Adrenal gland (tissue), 5 donors: Measurements from ENCODE around the gene ANAPC2.

ENCODE experiments used
- CTCF ChIP-seq, 6 experiments: fragments of 450-650 bp in 4 of 6; fragments of 200-600 bp in 2 of 6; sonication (generic) in 1 of 6; IDR thresholded peaks; 1 replicate in 5 of 6; 2 replicates in 1 of 6; pipeline versions ENCODE4 v1.5.1 to v1.8.0; 2016 to 2021; ENCODE audit warnings: antibody characterized with exemption in 6 of 6, mild to moderate bottlenecking in 2 of 6, moderate library complexity in 1 of 6
- POLR2A ChIP-seq, 2 donors: fragments of 450-650 bp; IDR thresholded peaks; one replicate each; pipeline ENCODE4 v1.6.1; 2017; ENCODE audit warnings: antibody characterized with exemption in 2 of 2, mild to moderate bottlenecking in 2 of 2, moderate library complexity in 1 of 2
- donor health status: DM: no; HTN: no; CAD: no.

DNA sequence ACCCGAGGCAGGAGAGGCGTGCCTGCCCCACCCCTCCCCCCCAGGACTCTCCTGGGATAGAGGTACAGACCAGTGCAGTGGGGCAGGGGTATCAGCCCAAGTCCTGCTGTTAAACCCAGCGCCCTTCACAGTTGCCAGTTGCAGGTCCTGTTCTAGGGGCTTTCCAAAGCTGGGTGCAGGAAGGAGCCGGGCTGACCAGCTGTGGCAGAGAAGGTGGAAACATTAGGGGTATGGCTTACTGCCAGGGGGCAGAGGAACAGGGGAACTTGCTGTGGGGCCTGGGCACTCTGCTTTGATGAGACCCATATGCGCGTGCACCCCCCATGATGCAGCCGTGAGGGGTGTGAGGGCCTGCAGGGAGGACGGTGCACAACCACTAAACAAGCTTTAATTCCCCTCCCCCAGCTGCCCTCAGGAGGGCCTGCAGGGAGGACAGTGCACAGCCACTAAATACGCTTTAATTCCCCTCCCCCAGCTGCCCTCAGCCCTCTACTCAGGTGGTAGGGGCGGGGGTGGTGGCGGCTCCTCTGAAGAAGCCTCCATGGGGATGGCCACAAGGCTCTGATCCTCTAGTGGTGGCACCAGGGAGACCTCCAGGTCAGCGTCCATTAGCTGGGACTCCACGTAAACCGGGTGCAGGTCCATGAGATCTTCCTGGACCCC, 17.7 kb downstream of the ANAPC2 start:
- TF ChIP-seq CTCF (IDR thresholded peaks at IDR 0.05) (no peak), POLR2A (IDR thresholded peaks at IDR 0.05) (no peak)
